ENCODE results near the gene MICB.

- TF ChIP-seq, protein P1, sequence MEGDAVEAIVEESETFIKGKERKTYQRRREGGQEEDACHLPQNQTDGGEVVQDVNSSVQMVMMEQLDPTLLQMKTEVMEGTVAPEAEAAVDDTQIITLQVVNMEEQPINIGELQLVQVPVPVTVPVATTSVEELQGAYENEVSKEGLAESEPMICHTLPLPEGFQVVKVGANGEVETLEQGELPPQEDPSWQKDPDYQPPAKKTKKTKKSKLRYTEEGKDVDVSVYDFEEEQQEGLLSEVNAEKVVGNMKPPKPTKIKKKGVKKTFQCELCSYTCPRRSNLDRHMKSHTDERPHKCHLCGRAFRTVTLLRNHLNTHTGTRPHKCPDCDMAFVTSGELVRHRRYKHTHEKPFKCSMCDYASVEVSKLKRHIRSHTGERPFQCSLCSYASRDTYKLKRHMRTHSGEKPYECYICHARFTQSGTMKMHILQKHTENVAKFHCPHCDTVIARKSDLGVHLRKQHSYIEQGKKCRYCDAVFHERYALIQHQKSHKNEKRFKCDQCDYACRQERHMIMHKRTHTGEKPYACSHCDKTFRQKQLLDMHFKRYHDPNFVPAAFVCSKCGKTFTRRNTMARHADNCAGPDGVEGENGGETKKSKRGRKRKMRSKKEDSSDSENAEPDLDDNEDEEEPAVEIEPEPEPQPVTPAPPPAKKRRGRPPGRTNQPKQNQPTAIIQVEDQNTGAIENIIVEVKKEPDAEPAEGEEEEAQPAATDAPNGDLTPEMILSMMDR (IDR thresholded peaks at IDR 0.05) = no peak
- no peak for TF ChIP-seq EP300 (IDR thresholded peaks at IDR 0.05)
- TF ChIP-seq POLR2AphosphoS5 (IDR thresholded peaks at IDR 0.05) = no peak
- no peak for TF ChIP-seq POLR2A (IDR thresholded peaks at IDR 0.05)
These were observed 62.7 kb downstream of the MICB start for GRCh38 chr6:31560697-31561058.

Data from gastroesophageal sphincter (tissue), 3 donors.